Measurements from ENCODE around the gene SAMD10.
"Not testable (repeated sequence)": the region's sequence is repeated elsewhere in the genome, so short reads cannot be mapped to it uniquely, and the experiment has no call there.

The SAMD10 gene

GRCh38 chr20:64022671-64023360 lies 43.4 kb upstream of the SAMD10 start:
- DNase-seq (ENCODE audit: insufficient read length, low spot score) (no peak), FAIRE-seq (no peak)
- no peak for TF ChIP-seq CTCF (IDR thresholded peaks at IDR 0.05; ENCODE audit: insufficient read depth, missing control alignments)

- DNase-seq (ENCODE audit: insufficient read length, low spot score), result no peak
- no peak for FAIRE-seq
- TF ChIP-seq CTCF (IDR thresholded peaks at IDR 0.05; ENCODE audit: insufficient read depth, missing control alignments), result no peak
Measured at GRCh38 chr20:64021124-64021975, 41.9 kb upstream of the SAMD10 start.

GRCh38 chr20:64015635-64016034 lies 36.2 kb upstream of the SAMD10 start:
- no peak for TF ChIP-seq CTCF (IDR thresholded peaks at IDR 0.05; ENCODE audit: insufficient read depth, missing control alignments)
- DNase-seq (ENCODE audit: insufficient read length, low spot score), result no peak
- no peak for FAIRE-seq

GRCh38 chr20:64012385-64013154 lies 33.1 kb upstream of the SAMD10 start:
- not testable (repeated sequence) for FAIRE-seq; DNase-seq (ENCODE audit: insufficient read length, low spot score)

- no peak for TF ChIP-seq CTCF (IDR thresholded peaks at IDR 0.05; ENCODE audit: insufficient read depth, missing control alignments)
- FAIRE-seq (no peak), DNase-seq (ENCODE audit: insufficient read length, low spot score) (no peak)
Measured at GRCh38 chr20:64011366-64011779, 31.9 kb upstream of the SAMD10 start.

GRCh38 chr20:64010711-64011237 lies 31.3 kb upstream of the SAMD10 start:
- DNase-seq (ENCODE audit: insufficient read length, low spot score), result no peak
- no peak for TF ChIP-seq CTCF (IDR thresholded peaks at IDR 0.05; ENCODE audit: insufficient read depth, missing control alignments)
- no peak for FAIRE-seq

GRCh38 chr20:64009811-64010387 lies 30.5 kb upstream of the SAMD10 start:
- DNase-seq (ENCODE audit: insufficient read length, low spot score) (no peak), FAIRE-seq (no peak)
- TF ChIP-seq CTCF (IDR thresholded peaks at IDR 0.05; ENCODE audit: insufficient read depth, missing control alignments), result no peak
